Neural progenitor cell (in vitro differentiated cells): ENCODE data around the gene MAGED2.
"Not testable (repeated sequence)": the region's sequence is repeated elsewhere in the genome, so short reads cannot be mapped to it uniquely, and the experiment has no call there.

Experiments used
- EZH2 ChIP-seq: fragments of 200-600 bp; sonication (generic); IDR thresholded peaks from 2 replicates; pipeline ENCODE4 v1.6.1; 2017; ENCODE audit warnings: antibody characterized with exemption, mild to moderate bottlenecking, moderate library complexity
- EZH2phosphoT487 ChIP-seq: fragments of 200-600 bp; sonication (generic); IDR thresholded peaks from 2 replicates; pipeline ENCODE4 v1.6.1; 2017; ENCODE audit warnings: antibody characterized with exemption
- TF ChIP-seq, protein P1 (sequence below): fragments of 200-600 bp; sonication (generic); IDR thresholded peaks from 2 replicates; pipeline ENCODE4 v1.5.1; 2017; ENCODE audit warnings: antibody characterized with exemption, mild to moderate bottlenecking

DNA sequence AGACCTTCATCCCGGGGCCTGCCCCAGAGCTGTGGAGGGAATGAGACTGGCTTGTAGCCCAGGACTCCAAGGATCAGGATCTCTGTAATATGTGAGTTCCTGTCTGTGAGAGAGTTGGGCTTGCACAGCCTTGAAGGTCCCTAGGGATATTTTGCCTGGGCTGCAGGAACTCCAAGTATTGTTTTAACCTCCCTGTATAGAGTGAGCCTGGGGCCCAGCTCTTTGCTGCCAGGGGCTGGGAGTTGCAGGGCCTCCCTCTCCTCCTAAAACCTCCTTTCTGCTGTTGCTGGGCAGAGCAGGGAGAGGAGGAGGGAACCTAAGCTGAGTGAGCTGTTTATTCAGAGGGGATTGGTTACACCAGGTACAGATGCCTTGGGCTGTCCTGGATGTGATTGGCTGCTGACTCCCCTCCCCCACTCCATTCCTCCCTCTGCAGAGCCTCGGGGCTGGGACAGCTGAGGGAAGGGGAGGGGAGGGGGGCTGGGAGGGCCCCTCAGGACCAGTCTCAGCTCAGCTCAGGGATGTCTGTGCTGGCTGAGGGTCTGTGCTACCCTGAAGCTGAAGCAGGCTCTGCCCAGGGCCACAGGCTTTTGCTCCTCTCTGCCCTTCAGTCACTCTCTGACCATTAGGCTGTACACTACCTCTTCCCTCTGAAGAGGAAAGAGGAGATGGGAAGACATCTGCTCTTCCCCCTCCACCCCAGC, 33.0 kb upstream of the MAGED2 start:
- TF ChIP-seq, protein P1, sequence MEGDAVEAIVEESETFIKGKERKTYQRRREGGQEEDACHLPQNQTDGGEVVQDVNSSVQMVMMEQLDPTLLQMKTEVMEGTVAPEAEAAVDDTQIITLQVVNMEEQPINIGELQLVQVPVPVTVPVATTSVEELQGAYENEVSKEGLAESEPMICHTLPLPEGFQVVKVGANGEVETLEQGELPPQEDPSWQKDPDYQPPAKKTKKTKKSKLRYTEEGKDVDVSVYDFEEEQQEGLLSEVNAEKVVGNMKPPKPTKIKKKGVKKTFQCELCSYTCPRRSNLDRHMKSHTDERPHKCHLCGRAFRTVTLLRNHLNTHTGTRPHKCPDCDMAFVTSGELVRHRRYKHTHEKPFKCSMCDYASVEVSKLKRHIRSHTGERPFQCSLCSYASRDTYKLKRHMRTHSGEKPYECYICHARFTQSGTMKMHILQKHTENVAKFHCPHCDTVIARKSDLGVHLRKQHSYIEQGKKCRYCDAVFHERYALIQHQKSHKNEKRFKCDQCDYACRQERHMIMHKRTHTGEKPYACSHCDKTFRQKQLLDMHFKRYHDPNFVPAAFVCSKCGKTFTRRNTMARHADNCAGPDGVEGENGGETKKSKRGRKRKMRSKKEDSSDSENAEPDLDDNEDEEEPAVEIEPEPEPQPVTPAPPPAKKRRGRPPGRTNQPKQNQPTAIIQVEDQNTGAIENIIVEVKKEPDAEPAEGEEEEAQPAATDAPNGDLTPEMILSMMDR, result not testable (repeated sequence)
- TF ChIP-seq EZH2, EZH2phosphoT487: not testable (repeated sequence)
